ENCODE results near the gene GLCCI1. TPM values are rescaled to one million over a fixed set of nuclear protein-coding genes. Genes with fewer than 3 reads are reported as not detected.

The GLCCI1 gene
- total RNA-seq, 1 donor, result 6.9 TPM

GRCh38 chr7:7966141-7966734 is 2.4 kb upstream of the GLCCI1 start:
- no peak for TF ChIP-seq CTCF (IDR thresholded peaks at IDR 0.05; ENCODE audit: insufficient read depth, low read depth, low read length)
- H3K4me3 ChIP-seq (ENCODE audit: low read depth, low read length), result no peak overlapping the region
- DNase-seq (ENCODE audit: low read depth), result no peak

- H3K4me3 ChIP-seq (ENCODE audit: low read depth, low read length), result peak overlapping the region; percentile 88
- no peak for TF ChIP-seq CTCF (IDR thresholded peaks at IDR 0.05; ENCODE audit: insufficient read depth, low read depth, low read length)
- no peak for DNase-seq (ENCODE audit: low read depth)
Measured at GRCh38 chr7:7967886-7968543, 581 bp upstream of the GLCCI1 start.

- peak; percentile 43 for DNase-seq (ENCODE audit: low read depth)
- TF ChIP-seq CTCF (IDR thresholded peaks at IDR 0.05; ENCODE audit: insufficient read depth, low read depth, low read length), result no peak
- peak overlapping the region; percentile 88 for H3K4me3 ChIP-seq (ENCODE audit: low read depth, low read length)
Measured at GRCh38 chr7:7969306-7970236, 975 bp downstream of the GLCCI1 start.

- DNase-seq (ENCODE audit: low read depth), result no peak
- no peak for TF ChIP-seq CTCF (IDR thresholded peaks at IDR 0.05; ENCODE audit: insufficient read depth, low read depth, low read length)
- H3K4me3 ChIP-seq (ENCODE audit: low read depth, low read length), result peak overlapping the region; percentile 88
Measured at GRCh38 chr7:7970237-7970530, 1.6 kb downstream of the GLCCI1 start.

GRCh38 chr7:7970531-7971307 is 2.1 kb downstream of the GLCCI1 start:
- peak; percentile 34 for DNase-seq (ENCODE audit: low read depth)
- TF ChIP-seq CTCF (IDR thresholded peaks at IDR 0.05; ENCODE audit: insufficient read depth, low read depth, low read length), result no peak
- H3K4me3 ChIP-seq (ENCODE audit: low read depth, low read length), result peak overlapping the region; percentile 88

- DNase-seq (ENCODE audit: low read depth), result no peak
- peak overlapping the region; percentile 88 for H3K4me3 ChIP-seq (ENCODE audit: low read depth, low read length)
Measured at GRCh38 chr7:7971308-7972040, 2.9 kb downstream of the GLCCI1 start.

More at GRCh38 chr7:7971308-7972040, 2.9 kb downstream of the GLCCI1 start:
- no peak for TF ChIP-seq CTCF (IDR thresholded peaks at IDR 0.05; ENCODE audit: insufficient read depth, low read depth, low read length)
